GM21360 (cell line): ENCODE measurements around the gene CDYL.

ENCODE experiments used
- ATAC-seq: cut with Tn5 transposase; IDR thresholded peaks from one replicate; pipeline ENCODE4 v1.9.1; 2021; ENCODE audit warnings: mild to moderate bottlenecking, moderate library complexity; ENCODE audit not compliant: unreplicated experiment

Gene CDYL

DNA sequence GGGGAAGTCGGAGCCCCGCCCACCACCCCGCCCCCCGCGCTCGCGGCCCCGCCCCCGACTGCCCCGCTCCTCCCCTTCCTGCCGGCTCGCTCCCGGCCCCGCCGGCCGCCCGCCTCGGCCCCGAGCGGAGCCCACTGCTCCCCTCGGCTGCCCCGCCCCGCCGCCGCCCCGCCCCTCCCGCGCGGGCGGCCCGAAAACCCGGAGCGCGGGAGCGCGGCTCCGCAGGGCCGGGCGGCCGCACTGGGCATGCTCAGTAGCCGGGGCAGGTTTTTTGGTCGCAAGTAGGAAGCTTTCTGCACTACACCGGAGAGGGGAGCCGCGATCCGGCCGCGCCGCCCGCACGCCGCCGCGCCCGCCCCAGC, at the start of gene CDYL:
CDYL (plus strand) TSS at position 274 of the 362 bp plus-strand sequence. CDS start 380 bp downstream, outside the sequence.
- ATAC-seq = peak; percentile 74

GRCh38 chr6:4726645-4727044, 49.6 kb upstream of the CDYL start:
- ATAC-seq = no peak

GRCh38 chr6:4727217-4727616, 49.0 kb upstream of the CDYL start:
- ATAC-seq = no peak

DNA sequence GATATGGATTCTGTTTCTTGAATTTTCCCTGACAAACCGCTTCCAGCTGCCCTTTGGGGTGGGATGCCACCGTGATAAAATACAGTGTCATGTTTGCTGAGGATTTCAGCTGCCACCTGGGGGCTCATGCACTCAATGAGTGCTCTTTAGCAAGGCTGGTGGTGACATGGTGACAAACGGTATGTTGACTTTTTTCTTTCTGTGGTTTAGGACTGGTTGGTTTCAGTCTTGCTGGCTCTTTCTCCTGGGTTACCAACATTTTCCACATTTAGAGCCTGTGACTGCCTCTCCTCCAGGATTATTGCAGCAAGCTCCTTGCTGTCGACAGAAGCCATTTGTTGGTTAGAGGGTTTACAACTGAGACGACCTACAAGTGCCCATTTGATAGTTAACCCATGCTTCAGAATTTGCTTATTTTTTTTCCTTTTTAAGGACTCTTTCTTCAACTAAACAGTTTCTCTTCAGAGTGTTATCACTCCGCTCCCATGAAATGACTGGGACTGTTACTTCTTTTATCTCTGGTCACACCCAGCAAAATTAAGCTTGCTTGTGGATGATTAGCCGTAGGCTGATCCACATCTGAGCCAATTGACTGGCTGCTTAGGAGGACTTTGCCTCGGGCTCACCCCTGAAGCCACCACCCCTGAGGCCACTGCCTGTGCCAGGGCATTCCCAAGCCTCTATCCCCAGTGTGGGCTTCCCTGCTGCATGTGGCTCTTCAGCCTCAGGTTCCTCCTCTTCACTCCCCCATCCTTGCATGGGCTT, 48.4 kb upstream of the CDYL start:
- ATAC-seq = no peak

DNA sequence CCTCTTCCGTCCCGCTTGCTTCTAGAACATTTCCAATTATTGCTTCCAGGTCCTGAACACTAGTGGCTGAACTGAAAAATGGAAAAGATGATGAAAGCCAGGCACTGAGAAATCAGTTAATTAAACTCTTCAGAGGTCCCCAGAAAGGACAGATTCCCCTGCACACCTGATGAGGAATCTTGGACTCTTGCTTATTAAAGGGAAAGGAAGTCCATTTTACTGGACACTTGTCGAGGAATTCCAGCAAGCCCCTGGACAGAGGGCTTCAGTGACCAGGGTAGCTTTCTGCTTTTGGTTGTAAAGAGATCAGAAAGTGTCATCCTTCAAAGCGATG, 47.8 kb upstream of the CDYL start:
- no peak for ATAC-seq

- ATAC-seq = no peak
Measured at GRCh38 chr6:4728926-4729325, 47.3 kb upstream of the CDYL start.

GRCh38 chr6:4731996-4732395, 44.2 kb upstream of the CDYL start:
- no peak for ATAC-seq

DNA sequence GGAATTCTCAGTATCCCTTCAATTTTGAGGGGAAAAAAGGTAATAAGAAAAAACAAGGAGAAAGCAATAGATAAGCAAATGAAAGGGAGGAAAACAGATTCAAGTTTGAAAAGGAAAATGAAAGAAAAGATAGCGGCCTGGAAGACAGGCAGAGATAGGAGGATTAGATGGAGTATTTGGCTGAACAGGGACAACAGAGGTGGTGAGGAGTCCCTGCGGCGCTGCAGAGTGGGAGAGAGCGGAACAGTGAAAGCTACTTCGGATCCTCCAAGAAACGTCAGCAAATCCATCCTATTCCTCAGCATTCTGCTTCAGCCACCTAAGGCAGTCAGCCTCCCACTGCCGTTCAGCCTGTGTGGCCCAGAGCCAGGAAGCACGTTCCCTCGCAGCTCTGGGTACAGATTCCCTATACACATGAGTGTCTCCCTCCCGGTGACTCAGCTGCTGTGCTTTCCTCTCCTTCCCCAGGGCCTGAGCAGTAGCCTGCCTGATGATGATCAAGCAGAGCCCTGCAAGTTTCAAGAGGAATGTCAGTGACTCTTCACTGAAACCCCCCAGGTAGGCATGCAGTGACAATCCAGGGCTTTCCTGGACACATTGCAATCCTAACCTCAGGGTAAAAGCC, 43.4 kb upstream of the CDYL start:
- ATAC-seq = no peak

- no peak for ATAC-seq
Measured at GRCh38 chr6:4736371-4736873, 39.8 kb upstream of the CDYL start.

DNA sequence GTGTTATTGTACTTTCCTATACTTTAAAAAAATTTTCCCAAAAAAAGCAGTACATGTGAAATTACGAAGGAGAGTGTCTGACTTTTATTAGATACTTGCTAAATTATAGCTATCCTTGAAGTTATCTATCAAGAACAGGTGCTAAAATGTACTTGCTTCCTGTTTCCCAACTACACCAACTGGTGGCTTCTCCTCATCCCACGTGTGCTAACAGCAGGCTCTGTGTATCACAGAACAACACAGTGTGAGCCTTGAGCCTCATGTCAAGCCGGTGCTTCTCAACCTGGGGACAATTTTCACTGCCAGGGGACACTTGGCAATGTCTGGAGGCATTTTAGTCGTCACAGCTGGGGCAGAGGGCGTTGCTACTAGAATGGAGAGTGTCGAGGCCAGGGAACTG, 36.2 kb upstream of the CDYL start:
- ATAC-seq = no peak

DNA sequence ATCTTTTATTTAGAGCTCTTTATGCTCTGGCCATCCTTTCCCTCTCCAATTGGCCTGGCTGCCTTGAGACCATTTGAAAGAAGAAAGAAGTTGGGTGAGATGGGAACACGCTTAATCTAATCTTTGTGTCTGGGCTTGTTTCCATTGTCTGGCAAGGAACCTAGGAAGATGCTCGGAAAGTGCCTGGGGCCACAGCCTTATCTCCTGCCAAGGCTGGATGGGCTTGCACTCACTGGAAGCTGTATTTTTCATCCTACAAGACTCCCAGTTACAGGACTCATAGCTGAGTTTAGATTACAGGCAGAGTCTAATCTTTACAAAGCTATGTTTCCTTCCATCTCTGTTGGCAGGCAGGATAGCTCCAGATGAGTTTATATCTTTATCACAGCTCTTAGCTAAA, 33.1 kb upstream of the CDYL start:
- no peak for ATAC-seq

DNA sequence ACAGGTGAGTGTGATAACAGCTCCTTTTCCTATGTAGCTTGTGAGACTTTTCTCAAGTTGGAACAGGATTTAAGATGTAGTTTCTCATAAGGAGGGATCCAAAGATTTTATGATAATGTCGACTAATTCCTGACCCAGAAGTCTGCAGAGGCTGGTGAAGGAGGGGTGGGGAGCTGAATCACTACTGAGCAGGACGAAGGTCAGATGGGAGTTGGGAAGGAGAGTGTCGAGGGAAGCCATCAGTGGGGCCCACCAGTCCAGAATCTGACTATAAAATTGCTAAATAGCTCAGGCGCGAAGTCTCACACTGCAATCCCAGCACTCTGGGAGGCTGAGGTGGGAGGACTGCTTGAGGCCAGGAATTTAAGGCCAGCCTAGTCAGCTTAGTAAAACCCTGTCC, 32.3 kb upstream of the CDYL start:
- ATAC-seq = no peak

DNA sequence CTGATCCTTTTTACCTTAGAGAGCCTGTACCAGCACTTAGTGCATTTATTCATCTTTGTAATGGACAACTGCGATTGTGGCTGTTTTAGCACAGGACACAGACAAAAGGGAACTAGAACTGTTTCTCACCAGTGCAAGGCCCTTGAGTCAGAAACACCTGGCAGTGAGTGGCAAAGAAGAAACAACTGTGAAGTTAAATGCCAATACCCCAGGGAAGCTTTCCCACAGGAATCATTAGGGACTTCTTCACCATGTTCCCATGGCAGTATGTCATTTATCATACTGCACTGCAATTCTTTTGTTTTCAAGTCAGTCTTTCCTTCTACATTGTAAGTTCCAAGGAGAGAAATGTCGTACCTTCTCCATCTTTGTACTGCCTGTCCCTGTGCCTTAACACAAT, 28.6 kb upstream of the CDYL start:
- ATAC-seq = no peak

- ATAC-seq = no peak
Measured at GRCh38 chr6:4751823-4752464, 24.3 kb upstream of the CDYL start.

DNA sequence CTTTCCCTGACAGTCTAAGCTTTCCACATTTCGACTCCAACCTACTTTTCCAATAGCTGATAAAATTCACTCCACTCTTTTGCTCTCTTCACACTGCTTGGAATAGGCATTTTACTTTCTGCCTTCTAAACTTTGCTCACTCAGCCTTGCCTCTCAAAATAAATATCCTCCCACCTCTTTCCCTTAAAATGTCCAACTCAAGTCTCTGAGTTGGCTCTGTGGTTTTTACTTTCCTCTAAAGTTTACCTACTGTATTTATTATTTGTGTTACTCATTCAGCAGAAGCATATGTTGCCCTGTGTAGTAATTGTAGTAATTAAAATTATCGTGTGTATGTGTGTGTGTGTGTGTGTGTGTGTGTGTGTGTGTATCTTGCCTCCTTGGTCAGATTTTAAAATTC, 20.0 kb upstream of the CDYL start:
- no peak for ATAC-seq

- ATAC-seq = no peak
Measured at GRCh38 chr6:4759997-4760396, 16.2 kb upstream of the CDYL start.

- no peak for ATAC-seq
Measured at GRCh38 chr6:4760773-4761172, 15.4 kb upstream of the CDYL start.

GRCh38 chr6:4762294-4762693, 13.9 kb upstream of the CDYL start:
- no peak for ATAC-seq

GRCh38 chr6:4763921-4764320, 12.3 kb upstream of the CDYL start:
- no peak for ATAC-seq

- no peak for ATAC-seq
Measured at GRCh38 chr6:4768815-4769214, 7.4 kb upstream of the CDYL start.

DNA sequence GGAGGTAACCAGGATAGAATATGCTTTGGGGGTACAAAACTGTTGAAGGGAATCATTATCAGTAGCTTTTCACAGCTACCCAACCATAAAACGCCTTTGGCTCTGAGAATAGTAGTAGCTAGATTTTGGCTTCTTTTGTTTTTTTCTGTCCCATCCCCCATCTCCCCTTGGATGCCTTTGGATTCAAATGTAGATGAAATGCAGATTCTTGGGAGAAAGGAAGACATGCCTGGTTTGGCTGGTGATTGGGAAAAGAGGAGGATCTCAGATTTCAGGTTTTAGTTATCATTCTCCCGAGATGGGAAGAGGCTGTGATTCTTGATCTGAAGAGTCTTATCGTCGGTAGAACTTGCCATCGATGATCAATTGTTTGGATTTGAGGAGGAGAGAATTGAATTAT, 3.5 kb upstream of the CDYL start:
- ATAC-seq = no peak

- ATAC-seq = no peak
Measured at GRCh38 chr6:4773181-4773580, 3.0 kb upstream of the CDYL start.
